Breast epithelium (tissue), 4 donors: Measurements from ENCODE around the gene GPR107. TPM values are rescaled to one million over a fixed set of nuclear protein-coding genes. Genes with fewer than 3 reads are reported as not detected.

ENCODE experiments used
- DNase-seq, 2 donors: peaks; one replicate each; pipeline ENCODE4 v3.0.0-alpha.2; 2019; ENCODE audit warnings: low spot score in 2 of 2
- H3K27ac ChIP-seq, 2 donors: fragments of 200-600 bp; sonication (generic) in 1 of 2; one replicate each; pipeline ENCODE4 v1.5.1; 2016 to 2019; ENCODE audit warnings: mild to moderate bottlenecking in 1 of 2
- H3K27me3 ChIP-seq, 2 donors: fragments of 200-600 bp; sonication (generic) in 1 of 2; one replicate each; pipeline versions ENCODE4 v1.5.1 to v1.6.0; 2017 to 2019; ENCODE audit warnings: control low read depth in 1 of 2, mild to moderate bottlenecking in 1 of 2
- H3K36me3 ChIP-seq: fragments of 200-600 bp; one replicate; pipeline ENCODE4 v1.5.1; 2019
- H3K4me1 ChIP-seq, 2 donors: fragments of 200-600 bp; sonication (generic); one replicate each; pipeline ENCODE4 v1.5.1; 2016 to 2019; ENCODE audit warnings: control low read depth in 1 of 2
- H3K4me3 ChIP-seq, 3 donors: fragments of 200-600 bp; sonication (generic); 1 replicate in 2 of 3; 2 replicates in 1 of 3; pipeline ENCODE4 v1.5.1; 2016 to 2019; ENCODE audit warnings: mild to moderate bottlenecking in 3 of 3, moderate library complexity in 2 of 3
- H3K9me3 ChIP-seq, 2 donors: fragments of 200-600 bp; sonication (generic) in 1 of 2; one replicate each; pipeline ENCODE4 v1.5.1; 2016 to 2019; ENCODE audit warnings: control low read depth in 1 of 2
- CTCF ChIP-seq, 3 donors: fragments of 450-650 bp; IDR thresholded peaks; one replicate each; pipeline ENCODE4 v1.5.1; 2016 to 2017; ENCODE audit warnings: antibody characterized with exemption in 3 of 3, mild to moderate bottlenecking in 3 of 3, moderate library complexity in 3 of 3
- POLR2A ChIP-seq: fragments of 450-650 bp; IDR thresholded peaks from one replicate; pipeline ENCODE4 v1.6.1; 2016; ENCODE audit warnings: antibody characterized with exemption, mild to moderate bottlenecking, moderate library complexity
- POLR2AphosphoS5 ChIP-seq, 3 donors: sonication (generic); formaldehyde crosslinking; IDR thresholded peaks; one replicate each; pipeline ENCODE4 v1.6.1; 2017; ENCODE audit warnings: antibody characterized with exemption in 3 of 3
- intact Hi-C: fragments of 100-400 bp; cut with DNase I; formaldehyde crosslinking; loops from one replicate; pipeline ENCODE4 v1.15.1; 2023; ENCODE audit warnings: low total_unique reads
- total RNA-seq, 3 donors: library from RNA; depleted of rRNA; stranded (reverse); fragments of >200 nt; gene quantifications; one replicate each; pipeline ENCODE4 v1.1.0, GENCODE V29; 2016

Gene GPR107
- total RNA-seq, 3 donors from 2014 or later: 22.5 to 26.9 (median 25.6) TPM

DNA sequence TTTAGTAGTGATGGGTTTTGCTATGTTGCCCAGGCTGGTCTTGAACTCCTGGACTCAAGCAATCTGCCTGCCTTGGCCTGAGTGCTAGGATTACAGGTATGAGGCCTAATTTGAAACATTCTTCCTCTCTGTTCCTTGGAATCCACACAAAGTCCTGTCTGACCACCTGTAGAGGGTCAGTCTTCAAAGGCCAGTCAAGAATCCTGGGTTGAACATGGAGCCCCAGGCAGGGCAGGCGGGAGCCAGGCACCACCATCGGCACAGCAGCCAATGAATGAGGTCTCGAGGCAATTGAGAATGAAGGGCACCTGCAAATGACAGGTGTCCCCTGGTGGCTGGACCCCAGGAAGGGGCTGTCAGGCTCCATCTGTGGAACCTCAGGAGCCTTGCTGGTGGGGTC lies 101.1 kb downstream of the GPR107 start:
- Histone ChIP-seq H3K27me3 (no peaks in the 10 kb centered on the region), H3K27ac (no peak overlapping the region), H3K9me3 (no peaks in the 10 kb centered on the region), H3K36me3 (no peaks in the 10 kb centered on the region), H3K4me1 (no peaks in the 10 kb centered on the region), H3K4me3 (no peak overlapping the region)
- no peak for DNase-seq
- intact Hi-C loops: no loop called here
- TF ChIP-seq CTCF (IDR thresholded peaks at IDR 0.05) (no peak), POLR2A (no peak), POLR2AphosphoS5 (IDR thresholded peaks at IDR 0.05) (no peak)

DNA sequence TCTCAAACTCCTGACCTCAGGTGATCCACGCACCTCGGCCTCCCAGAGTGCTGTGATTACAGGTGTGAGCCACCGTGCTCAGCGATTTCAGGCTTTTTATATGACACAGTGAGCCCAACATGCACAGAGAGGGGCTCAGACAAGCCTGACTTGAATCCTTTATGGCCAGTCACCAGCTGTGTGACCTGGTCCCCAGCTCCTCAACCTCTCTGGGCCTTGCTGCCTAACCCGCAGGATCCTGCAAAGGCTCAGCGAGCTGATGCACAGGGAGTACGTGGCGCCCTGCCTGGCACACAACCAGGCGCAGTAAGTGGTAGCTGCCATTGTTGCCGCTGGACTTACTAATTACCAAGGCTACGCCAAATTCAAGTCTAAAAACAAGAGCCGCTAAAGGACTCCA lies 101.9 kb downstream of the GPR107 start:
- intact Hi-C loops: no loop called here

DNA sequence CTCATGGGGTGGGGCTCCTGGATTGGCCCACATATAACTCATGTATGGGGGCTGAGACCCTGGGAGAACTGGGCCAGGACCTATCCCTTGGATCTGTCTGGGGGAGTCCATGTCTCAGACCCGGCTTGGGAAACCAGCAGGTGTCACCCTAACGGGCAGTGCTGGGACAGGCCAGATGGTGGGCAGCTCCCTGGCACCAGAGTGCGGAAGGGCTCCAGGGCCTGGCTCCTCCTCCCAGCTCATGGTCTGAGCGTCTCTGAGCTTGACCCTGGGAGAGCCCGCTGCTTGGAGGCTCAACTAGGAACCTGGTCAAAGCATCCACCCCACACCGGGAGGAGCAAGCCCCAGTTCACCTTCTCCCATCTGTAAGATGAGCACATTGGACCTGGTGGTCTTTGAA lies 103.0 kb downstream of the GPR107 start:
- intact Hi-C loops: no loop called here
- TF ChIP-seq CTCF (IDR thresholded peaks at IDR 0.05) (no peak), POLR2AphosphoS5 (IDR thresholded peaks at IDR 0.05) (no peak), POLR2A (no peak)
- Histone ChIP-seq H3K4me1 (no peaks in the 10 kb centered on the region), H3K27ac (no peak overlapping the region), H3K9me3 (no peaks in the 10 kb centered on the region), H3K27me3 (no peaks in the 10 kb centered on the region), H3K36me3 (no peaks in the 10 kb centered on the region), H3K4me3 (no peak overlapping the region)
- no peak for DNase-seq

More for the DNA sequence above, 101.9 kb downstream of the GPR107 start:
- no peak for DNase-seq
- Histone ChIP-seq H3K27me3 (no peaks in the 10 kb centered on the region), H3K4me3 (no peak overlapping the region), H3K9me3 (no peaks in the 10 kb centered on the region), H3K36me3 (no peaks in the 10 kb centered on the region), H3K4me1 (no peaks in the 10 kb centered on the region), H3K27ac (no peak overlapping the region)
- TF ChIP-seq CTCF (IDR thresholded peaks at IDR 0.05): no peak
- TF ChIP-seq POLR2A: no peak
- no peak for TF ChIP-seq POLR2AphosphoS5 (IDR thresholded peaks at IDR 0.05)

DNA sequence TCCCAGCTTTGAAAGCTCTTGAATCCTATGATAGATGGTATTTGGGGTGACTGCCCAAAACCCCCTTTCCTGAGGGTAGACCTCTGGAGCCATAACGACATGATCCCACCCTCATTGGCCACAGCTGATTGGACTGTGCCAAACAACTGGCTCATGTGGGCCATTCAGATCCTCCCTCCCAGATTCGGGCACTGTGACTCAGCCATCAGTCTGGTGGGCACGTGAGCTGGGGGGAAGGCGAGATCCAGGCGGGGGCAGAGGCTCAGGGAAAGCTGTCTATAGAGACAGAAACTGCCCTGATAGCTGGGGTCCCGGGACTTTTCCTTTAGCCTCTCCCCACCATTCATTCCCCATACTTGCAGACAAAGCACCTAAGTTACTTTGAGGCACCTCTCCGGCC lies 103.4 kb downstream of the GPR107 start:
- TF ChIP-seq POLR2A (no peak), CTCF (IDR thresholded peaks at IDR 0.05) (no peak), POLR2AphosphoS5 (IDR thresholded peaks at IDR 0.05) (no peak)
- intact Hi-C loops: no loop called here

GRCh38 chr9:130158001-130158400 lies 104.3 kb downstream of the GPR107 start:
- Histone ChIP-seq H3K27ac (no peak overlapping the region), H3K36me3 (no peaks in the 10 kb centered on the region), H3K4me1 (no peaks in the 10 kb centered on the region), H3K27me3 (no peaks in the 10 kb centered on the region), H3K9me3 (no peaks in the 10 kb centered on the region), H3K4me3 (no peak overlapping the region)
- intact Hi-C loops: no loop called here
- TF ChIP-seq CTCF (IDR thresholded peaks at IDR 0.05): no peak
- no peak for TF ChIP-seq POLR2A
- no peak for TF ChIP-seq POLR2AphosphoS5 (IDR thresholded peaks at IDR 0.05)
- no peak for DNase-seq

More for the DNA sequence above, 103.4 kb downstream of the GPR107 start:
- H3K4me3 ChIP-seq: no peak overlapping the region
- no peak for DNase-seq
- no peak overlapping the region for H3K27ac ChIP-seq
- H3K36me3 ChIP-seq: no peaks in the 10 kb centered on the region
- no peaks in the 10 kb centered on the region for H3K9me3 ChIP-seq
- no peaks in the 10 kb centered on the region for H3K4me1 ChIP-seq
- H3K27me3 ChIP-seq: no peaks in the 10 kb centered on the region
